Ectodermal cell (in vitro differentiated cells): ENCODE data around the gene CYP1B1.
"Not testable (repeated sequence)": the region's sequence is repeated elsewhere in the genome, so short reads cannot be mapped to it uniquely, and the experiment has no call there.

ENCODE experiments used
- H3K27ac ChIP-seq: 2 replicates; pipeline ENCODE4 v1.7.0; 2013; ENCODE audit warnings: mild to moderate bottlenecking, low read depth, low read length; ENCODE audit not compliant: insufficient read depth, poor library complexity, severe bottlenecking
- H3K27me3 ChIP-seq: 2 replicates; pipeline ENCODE4 v1.7.0; 2013; ENCODE audit warnings: mild to moderate bottlenecking, low read length; ENCODE audit not compliant: insufficient read depth, control insufficient read depth, poor library complexity, severe bottlenecking
- H3K36me3 ChIP-seq: one replicate; pipeline ENCODE4 v1.7.0; 2013; ENCODE audit warnings: low read length; ENCODE audit not compliant: control insufficient read depth, insufficient read depth
- H3K4me1 ChIP-seq: one replicate; pipeline ENCODE4 v1.7.0; 2013; ENCODE audit warnings: low read length; ENCODE audit not compliant: control insufficient read depth, insufficient read depth
- H3K4me3 ChIP-seq: 2 replicates; pipeline ENCODE4 v1.7.0; 2013; ENCODE audit warnings: low read depth, low read length, control low read depth; ENCODE audit not compliant: insufficient read depth
- H3K9me3 ChIP-seq: 2 replicates; pipeline ENCODE4 v1.7.0; 2013; ENCODE audit warnings: mild to moderate bottlenecking, low read length, moderate library complexity; ENCODE audit not compliant: control insufficient read depth
- WGBS, 2 experiments: methylation state at CpG; one replicate each; pipeline ENCODE4 v1.1.7; 2013; ENCODE audit warnings: missing lambda C conversion rate in 2 of 2; 5-methylcytosine and 5-hydroxymethylcytosine counted together

Gene CYP1B1

DNA sequence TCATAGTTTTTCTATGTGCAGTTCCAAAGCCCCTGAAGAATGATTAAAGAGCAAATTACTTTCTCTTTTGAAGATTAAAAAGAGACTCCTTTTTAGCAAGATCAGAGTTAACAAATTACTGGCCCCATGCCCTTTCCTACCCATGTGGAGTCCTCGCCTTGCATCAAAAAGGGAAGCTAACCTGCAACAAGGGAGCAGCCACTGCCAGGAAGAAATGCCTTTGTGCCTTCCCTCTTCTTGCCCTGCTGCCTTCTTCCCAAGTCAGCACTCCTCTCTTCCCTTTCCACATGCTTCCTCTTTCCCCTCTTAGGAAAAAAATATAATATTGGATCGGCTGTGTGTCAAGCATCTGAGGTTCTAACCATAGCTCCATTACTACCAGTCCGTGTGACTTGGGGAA, 37.1 kb upstream of the CYP1B1 start:
- Histone ChIP-seq H3K27ac (no peak overlapping the region), H3K4me3 (no peak overlapping the region), H3K36me3 (no peaks in the 10 kb centered on the region), H3K27me3 (no peaks in the 10 kb centered on the region), H3K4me1 (no peaks in the 10 kb centered on the region), H3K9me3 (no peaks in the 10 kb centered on the region)
- WGBS, 2 experiments: 89 to 92% methylated on average over 3 of the region's 3 CpGs

GRCh38 chr2:38111350-38111749, 35.4 kb upstream of the CYP1B1 start:
- not testable (repeated sequence) for H3K4me3 ChIP-seq, H3K4me1 ChIP-seq, H3K9me3 ChIP-seq, H3K36me3 ChIP-seq, H3K27me3 ChIP-seq, H3K27ac ChIP-seq
- WGBS, 2 experiments: 89 to 92% methylated on average over 3 to 4 of the region's 4 CpGs

- H3K36me3 ChIP-seq: no peaks in the 10 kb centered on the region
- H3K27ac ChIP-seq: no peak overlapping the region
- H3K9me3 ChIP-seq: no peaks in the 10 kb centered on the region
- no peaks in the 10 kb centered on the region for H3K4me1 ChIP-seq
- H3K4me3 ChIP-seq: no peak overlapping the region
- 87 to 88% methylated on average over 3 to 4 of the region's 4 CpGs for WGBS, 2 experiments
- no peaks in the 10 kb centered on the region for H3K27me3 ChIP-seq
Measured at GRCh38 chr2:38109732-38110181, 33.8 kb upstream of the CYP1B1 start.

GRCh38 chr2:38108907-38109731, 33.2 kb upstream of the CYP1B1 start:
- H3K27ac ChIP-seq: no peak overlapping the region
- 92 to 94% methylated on average over 10 to 11 of the region's 11 CpGs for WGBS, 2 experiments

GRCh38 chr2:38107738-38108410, 31.9 kb upstream of the CYP1B1 start:
- 61% methylated on average over 15 to 17 of the region's 17 CpGs for WGBS, 2 experiments
- no peaks in the 10 kb centered on the region for H3K4me1 ChIP-seq
- no peak overlapping the region for H3K27ac ChIP-seq

More at GRCh38 chr2:38108907-38109731, 33.2 kb upstream of the CYP1B1 start:
- Histone ChIP-seq H3K36me3 (no peaks in the 10 kb centered on the region), H3K4me1 (no peaks in the 10 kb centered on the region), H3K27me3 (no peaks in the 10 kb centered on the region), H3K4me3 (no peak overlapping the region), H3K9me3 (no peaks in the 10 kb centered on the region)

GRCh38 chr2:38106405-38107094, 30.6 kb upstream of the CYP1B1 start:
- no peaks in the 10 kb centered on the region for H3K9me3 ChIP-seq
- no peaks in the 10 kb centered on the region for H3K4me1 ChIP-seq
- H3K27me3 ChIP-seq: no peaks in the 10 kb centered on the region
- no peak overlapping the region for H3K27ac ChIP-seq
- H3K4me3 ChIP-seq: no peak overlapping the region
- 52 to 55% methylated on average over 7 of the region's 7 CpGs for WGBS, 2 experiments
- no peaks in the 10 kb centered on the region for H3K36me3 ChIP-seq

More at GRCh38 chr2:38107738-38108410, 31.9 kb upstream of the CYP1B1 start:
- no peaks in the 10 kb centered on the region for H3K27me3 ChIP-seq
- H3K4me3 ChIP-seq: no peak overlapping the region
- no peaks in the 10 kb centered on the region for H3K9me3 ChIP-seq
- no peaks in the 10 kb centered on the region for H3K36me3 ChIP-seq

DNA sequence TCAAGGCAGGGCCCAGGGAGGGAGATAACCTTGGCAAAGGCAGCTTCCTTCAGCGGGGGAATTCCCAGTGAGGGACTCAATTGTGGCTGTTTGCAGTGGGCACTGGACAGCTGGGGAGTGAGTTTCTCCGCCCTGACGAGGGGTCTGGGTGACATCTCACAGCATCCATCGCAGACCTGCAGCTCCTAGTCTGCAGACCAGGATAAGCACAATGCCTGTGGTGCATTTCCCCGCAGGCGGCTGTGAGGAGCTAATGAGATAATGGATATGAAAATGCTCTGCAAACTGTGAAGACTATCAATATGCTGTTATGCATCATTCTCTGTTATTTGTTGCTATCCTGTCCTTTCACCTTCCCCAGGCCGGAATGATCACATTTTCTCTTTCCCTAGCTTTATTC, 30.0 kb upstream of the CYP1B1 start:
- Histone ChIP-seq H3K36me3 (no peaks in the 10 kb centered on the region), H3K4me3 (no peak overlapping the region), H3K27ac (no peak overlapping the region), H3K4me1 (no peaks in the 10 kb centered on the region), H3K9me3 (no peaks in the 10 kb centered on the region), H3K27me3 (no peaks in the 10 kb centered on the region)
- 68% methylated on average over 7 of the region's 7 CpGs for WGBS, 2 experiments

DNA sequence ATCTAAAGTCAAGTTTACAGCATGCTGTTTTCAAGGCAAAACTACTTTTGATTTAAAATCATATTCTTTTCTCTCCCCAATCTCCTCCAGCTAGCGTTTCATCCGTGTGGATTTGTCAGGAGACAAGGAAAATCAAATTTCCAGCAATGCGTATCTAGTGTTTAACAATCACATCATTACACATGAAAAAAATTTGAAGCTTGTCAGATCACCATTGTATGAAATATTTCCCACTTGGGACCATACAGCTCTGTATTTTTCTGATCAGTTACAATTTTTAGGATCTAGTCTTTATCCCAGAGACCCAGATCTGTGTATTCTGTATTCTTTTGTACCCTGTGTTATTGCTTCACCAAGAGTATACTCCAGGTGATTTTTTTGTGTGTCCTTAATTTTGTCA, 28.6 kb upstream of the CYP1B1 start:
- H3K27ac ChIP-seq: no peak overlapping the region
- no peaks in the 10 kb centered on the region for H3K4me1 ChIP-seq
- no peaks in the 10 kb centered on the region for H3K36me3 ChIP-seq
- no peak overlapping the region for H3K4me3 ChIP-seq
- H3K9me3 ChIP-seq: no peaks in the 10 kb centered on the region
- 93 to 97% methylated on average over 3 of the region's 3 CpGs for WGBS, 2 experiments
- H3K27me3 ChIP-seq: no peaks in the 10 kb centered on the region

DNA sequence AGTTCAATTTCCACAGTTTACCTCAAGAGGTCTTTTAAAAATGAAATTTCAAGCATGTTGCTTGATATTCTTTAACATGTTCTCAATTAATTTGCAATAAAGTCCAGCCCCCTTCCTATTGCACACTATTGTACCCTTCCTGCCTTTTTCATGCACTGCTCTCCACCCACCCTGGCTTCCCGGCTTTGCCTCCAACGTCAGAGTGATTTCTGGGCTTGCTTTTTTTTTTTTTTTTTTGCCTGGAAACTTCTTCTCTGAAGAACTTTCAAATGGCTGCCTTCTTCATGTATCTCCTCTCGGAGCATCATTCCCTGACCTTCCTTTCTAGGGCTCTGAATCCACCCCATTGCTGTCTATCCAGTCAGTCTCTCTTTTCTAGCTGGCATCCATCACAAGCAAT, 24.4 kb upstream of the CYP1B1 start:
- H3K27ac ChIP-seq: no peak overlapping the region
- 44 to 49% methylated on average over 3 of the region's 3 CpGs for WGBS, 2 experiments

More for the DNA sequence above, 24.4 kb upstream of the CYP1B1 start:
- Histone ChIP-seq H3K4me3 (no peak overlapping the region), H3K9me3 (no peaks in the 10 kb centered on the region), H3K27me3 (peaks cover 35% of the 10 kb centered on the region), H3K4me1 (peaks cover 18% of the 10 kb centered on the region), H3K36me3 (no peaks in the 10 kb centered on the region)
